OCI-LY3 (cell line): ENCODE measurements around the gene IL20RA.

Source experiments
- H2AFZ ChIP-seq: fragments of 200-600, 300-600 bp; shearing (Covaris generic); 2 replicates; pipeline ENCODE4 v1.6.0; 2014; ENCODE audit warnings: antibody characterized with exemption, low read depth, low read length
- H3K27ac ChIP-seq: fragments of 200-600, 300-600 bp; sonication (generic); 2 replicates; pipeline ENCODE4 v1.5.1; 2014; ENCODE audit warnings: mild to moderate bottlenecking, low read length, moderate library complexity, mixed read lengths
- H3K27me3 ChIP-seq: fragments of 200-600, 300-600 bp; sonication (generic); 2 replicates; pipeline ENCODE4 v1.6.1; 2014; ENCODE audit warnings: low read depth, low read length, mixed read lengths
- H3K36me3 ChIP-seq: fragments of 200-600, 300-600 bp; sonication (generic); replicated peaks from 2 replicates; pipeline ENCODE3; 2014; ENCODE audit warnings: low read depth, low read length, mixed read lengths
- H3K4me1 ChIP-seq: fragments of 300-600, 200-600 bp; sonication (generic); 2 replicates; pipeline ENCODE4 v1.6.1; 2014; ENCODE audit warnings: low read length, mixed read lengths
- H3K4me2 ChIP-seq: fragments of 200-600, 300-600 bp; sonication (generic); 2 replicates; pipeline ENCODE4 v1.6.1; 2014; ENCODE audit warnings: low read length, mixed read lengths
- H3K4me3 ChIP-seq: fragments of 300-600, 200-600 bp; sonication (generic); 2 replicates; pipeline ENCODE4 v1.5.1; 2014; ENCODE audit warnings: antibody characterized with exemption, mild to moderate bottlenecking, low read length, moderate library complexity
- H3K79me2 ChIP-seq: fragments of 300-600, 200-600 bp; shearing (Covaris generic); 2 replicates; pipeline ENCODE4 v1.6.1; 2014; ENCODE audit warnings: mild to moderate bottlenecking, low read length, mixed read lengths
- H3K9ac ChIP-seq: fragments of 300-600, 200-600 bp; shearing (Covaris generic); 2 replicates; pipeline ENCODE4 v1.6.0; 2014; ENCODE audit warnings: mild to moderate bottlenecking, low read length, moderate library complexity
- H3K9me3 ChIP-seq: fragments of 200-600, 300-600 bp; shearing (Covaris generic); 2 replicates; pipeline ENCODE4 v1.6.1; 2014; ENCODE audit warnings: low read length, mixed read lengths; ENCODE audit not compliant: insufficient read depth
- H4K20me1 ChIP-seq: fragments of 200-600, 300-600 bp; sonication (generic); 2 replicates; pipeline ENCODE4 v1.6.1; 2016; ENCODE audit warnings: low read length, mixed read lengths; ENCODE audit not compliant: insufficient read depth
- CTCF ChIP-seq: fragments of 200-600, 300-600 bp; sonication (generic); IDR thresholded peaks from 2 replicates; pipeline ENCODE4 v1.5.1; 2014; ENCODE audit warnings: antibody characterized with exemption, low read length, low read depth
- EZH2phosphoT487 ChIP-seq: fragments of 200-600 bp; shearing (Covaris generic); IDR thresholded peaks from 2 replicates; pipeline ENCODE4 v1.6.1; 2018; ENCODE audit warnings: antibody characterized with exemption, mixed run types, low read depth

The IL20RA gene

GRCh38 chr6:137020776-137021175 lies 24.0 kb downstream of the IL20RA start:
- no peak overlapping the region for H3K4me2 ChIP-seq
- H2AFZ ChIP-seq: no peak overlapping the region
- no peaks in the 10 kb centered on the region for H3K9me3 ChIP-seq
- no peaks in the 10 kb centered on the region for H4K20me1 ChIP-seq
- no peaks in the 10 kb centered on the region for H3K79me2 ChIP-seq
- H3K4me3 ChIP-seq: no peak overlapping the region
- no peak overlapping the region for H3K9ac ChIP-seq
- H3K27ac ChIP-seq: no peak overlapping the region
- H3K27me3 ChIP-seq: no peaks in the 10 kb centered on the region; the same call in 1 of the 2 replicates
- TF ChIP-seq EZH2phosphoT487 (no peak), CTCF (no peak)
- no peaks in the 10 kb centered on the region for H3K36me3 ChIP-seq
- H3K4me1 ChIP-seq: no peaks in the 10 kb centered on the region

GRCh38 chr6:137019476-137020272 lies 25.1 kb downstream of the IL20RA start:
- no peaks in the 10 kb centered on the region for H3K4me1 ChIP-seq
- H3K4me3 ChIP-seq: no peak overlapping the region
- no peak overlapping the region for H3K9ac ChIP-seq
- H3K4me2 ChIP-seq: no peak overlapping the region
- no peaks in the 10 kb centered on the region for H3K36me3 ChIP-seq
- no peaks in the 10 kb centered on the region for H3K79me2 ChIP-seq
- TF ChIP-seq CTCF (no peak), EZH2phosphoT487 (no peak)
- H3K27ac ChIP-seq: no peak overlapping the region
- H2AFZ ChIP-seq: no peak overlapping the region
- no peaks in the 10 kb centered on the region; the same call in 1 of the 2 replicates for H3K27me3 ChIP-seq
- no peaks in the 10 kb centered on the region for H3K9me3 ChIP-seq
- H4K20me1 ChIP-seq: no peaks in the 10 kb centered on the region

- H3K4me2 ChIP-seq: no peak overlapping the region
- no peak overlapping the region for H3K9ac ChIP-seq
- H2AFZ ChIP-seq: no peak overlapping the region
- no peaks in the 10 kb centered on the region for H3K36me3 ChIP-seq
- H3K27ac ChIP-seq: no peak overlapping the region
- H3K4me3 ChIP-seq: no peak overlapping the region
- H3K9me3 ChIP-seq: no peaks in the 10 kb centered on the region
- no peak for TF ChIP-seq CTCF
- TF ChIP-seq EZH2phosphoT487: no peak
- H3K4me1 ChIP-seq: no peaks in the 10 kb centered on the region
- H3K27me3 ChIP-seq: no peaks in the 10 kb centered on the region; the same call in 1 of the 2 replicates
- no peaks in the 10 kb centered on the region for H3K79me2 ChIP-seq
- no peaks in the 10 kb centered on the region for H4K20me1 ChIP-seq
Observed at GRCh38 chr6:137017081-137017480, 27.7 kb downstream of the IL20RA start.

- H2AFZ ChIP-seq: no peak overlapping the region
- H3K27me3 ChIP-seq: no peaks in the 10 kb centered on the region; the same call in 1 of the 2 replicates
- H3K27ac ChIP-seq: no peak overlapping the region
- no peak overlapping the region for H3K9ac ChIP-seq
- no peak overlapping the region for H3K4me2 ChIP-seq
- H3K36me3 ChIP-seq: no peaks in the 10 kb centered on the region
- no peaks in the 10 kb centered on the region for H3K4me1 ChIP-seq
- no peaks in the 10 kb centered on the region for H4K20me1 ChIP-seq
- TF ChIP-seq EZH2phosphoT487 (no peak), CTCF (no peak)
- H3K79me2 ChIP-seq: no peaks in the 10 kb centered on the region
- no peaks in the 10 kb centered on the region for H3K9me3 ChIP-seq
- no peak overlapping the region for H3K4me3 ChIP-seq
Observed at GRCh38 chr6:137016356-137016755, 28.4 kb downstream of the IL20RA start.
